Vagina (tissue), 2 donors: Measurements from ENCODE around the gene ARHGAP27.

Experiments
- POLR2A ChIP-seq, 2 donors: fragments of 450-650 bp; IDR thresholded peaks; one replicate each; pipeline ENCODE4 v1.6.1; 2017; ENCODE audit warnings: antibody characterized with exemption in 2 of 2, mild to moderate bottlenecking in 2 of 2, moderate library complexity in 2 of 2
- TF ChIP-seq, protein P1 (sequence below), 3 experiments: fragments of 450-650 bp in 2 of 3; fragments of 200-600 bp in 1 of 3; sonication (generic) in 1 of 3; IDR thresholded peaks; one replicate each; pipeline ENCODE4 v1.5.1; 2017 to 2019; ENCODE audit warnings: antibody characterized with exemption in 3 of 3, mild to moderate bottlenecking in 2 of 3, moderate library complexity in 2 of 3

GRCh38 chr17:45387739-45388138, 44.9 kb downstream of the ARHGAP27 start:
- TF ChIP-seq, protein P1, sequence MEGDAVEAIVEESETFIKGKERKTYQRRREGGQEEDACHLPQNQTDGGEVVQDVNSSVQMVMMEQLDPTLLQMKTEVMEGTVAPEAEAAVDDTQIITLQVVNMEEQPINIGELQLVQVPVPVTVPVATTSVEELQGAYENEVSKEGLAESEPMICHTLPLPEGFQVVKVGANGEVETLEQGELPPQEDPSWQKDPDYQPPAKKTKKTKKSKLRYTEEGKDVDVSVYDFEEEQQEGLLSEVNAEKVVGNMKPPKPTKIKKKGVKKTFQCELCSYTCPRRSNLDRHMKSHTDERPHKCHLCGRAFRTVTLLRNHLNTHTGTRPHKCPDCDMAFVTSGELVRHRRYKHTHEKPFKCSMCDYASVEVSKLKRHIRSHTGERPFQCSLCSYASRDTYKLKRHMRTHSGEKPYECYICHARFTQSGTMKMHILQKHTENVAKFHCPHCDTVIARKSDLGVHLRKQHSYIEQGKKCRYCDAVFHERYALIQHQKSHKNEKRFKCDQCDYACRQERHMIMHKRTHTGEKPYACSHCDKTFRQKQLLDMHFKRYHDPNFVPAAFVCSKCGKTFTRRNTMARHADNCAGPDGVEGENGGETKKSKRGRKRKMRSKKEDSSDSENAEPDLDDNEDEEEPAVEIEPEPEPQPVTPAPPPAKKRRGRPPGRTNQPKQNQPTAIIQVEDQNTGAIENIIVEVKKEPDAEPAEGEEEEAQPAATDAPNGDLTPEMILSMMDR (IDR thresholded peaks at IDR 0.05): no peak
- TF ChIP-seq POLR2A (IDR thresholded peaks at IDR 0.05): no peak
